Esophagus squamous epithelium (tissue), 4 donors: Measurements from ENCODE around the gene FBLIM1.

Source experiments
- POLR2A ChIP-seq, 4 donors: fragments of 450-650 bp; IDR thresholded peaks; one replicate each; pipeline ENCODE4 v1.6.1; 2017; ENCODE audit warnings: antibody characterized with exemption in 4 of 4, mild to moderate bottlenecking in 4 of 4, moderate library complexity in 3 of 4
- TF ChIP-seq, protein P1 (sequence below), 6 experiments: fragments of 450-650 bp in 4 of 6; fragments of 200-600 bp in 2 of 6; sonication (generic) in 2 of 6; IDR thresholded peaks; one replicate each; pipeline ENCODE4 v1.5.1; 2016 to 2019; ENCODE audit warnings: antibody characterized with exemption in 6 of 6, mild to moderate bottlenecking in 4 of 6, moderate library complexity in 4 of 6

DNA sequence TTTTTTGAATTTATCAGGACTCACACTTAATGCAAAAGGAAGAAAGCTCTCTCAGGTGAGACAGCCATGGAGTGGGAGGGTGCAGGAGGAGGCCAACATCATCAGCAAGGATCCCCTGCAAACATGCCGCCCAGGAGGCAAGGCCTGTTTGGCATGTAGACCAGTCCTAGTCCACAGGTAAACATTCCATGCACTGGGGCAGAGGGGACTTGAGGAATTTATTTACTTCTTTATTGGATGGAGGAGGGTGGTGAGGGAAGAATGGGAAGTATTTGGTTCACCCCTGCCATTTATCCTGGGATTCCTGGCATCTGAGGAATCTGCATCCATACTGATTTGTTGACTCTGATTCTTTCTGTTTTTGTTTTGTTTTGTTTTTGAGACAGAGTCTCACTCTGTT lies 50.4 kb downstream of the FBLIM1 start:
- TF ChIP-seq, protein P1, sequence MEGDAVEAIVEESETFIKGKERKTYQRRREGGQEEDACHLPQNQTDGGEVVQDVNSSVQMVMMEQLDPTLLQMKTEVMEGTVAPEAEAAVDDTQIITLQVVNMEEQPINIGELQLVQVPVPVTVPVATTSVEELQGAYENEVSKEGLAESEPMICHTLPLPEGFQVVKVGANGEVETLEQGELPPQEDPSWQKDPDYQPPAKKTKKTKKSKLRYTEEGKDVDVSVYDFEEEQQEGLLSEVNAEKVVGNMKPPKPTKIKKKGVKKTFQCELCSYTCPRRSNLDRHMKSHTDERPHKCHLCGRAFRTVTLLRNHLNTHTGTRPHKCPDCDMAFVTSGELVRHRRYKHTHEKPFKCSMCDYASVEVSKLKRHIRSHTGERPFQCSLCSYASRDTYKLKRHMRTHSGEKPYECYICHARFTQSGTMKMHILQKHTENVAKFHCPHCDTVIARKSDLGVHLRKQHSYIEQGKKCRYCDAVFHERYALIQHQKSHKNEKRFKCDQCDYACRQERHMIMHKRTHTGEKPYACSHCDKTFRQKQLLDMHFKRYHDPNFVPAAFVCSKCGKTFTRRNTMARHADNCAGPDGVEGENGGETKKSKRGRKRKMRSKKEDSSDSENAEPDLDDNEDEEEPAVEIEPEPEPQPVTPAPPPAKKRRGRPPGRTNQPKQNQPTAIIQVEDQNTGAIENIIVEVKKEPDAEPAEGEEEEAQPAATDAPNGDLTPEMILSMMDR (IDR thresholded peaks at IDR 0.05) = no peak
- no peak for TF ChIP-seq POLR2A (IDR thresholded peaks at IDR 0.05)
